Thoracic aorta (tissue), 2 donors: ENCODE measurements around the gene THEMIS. TPM values are rescaled to one million over a fixed set of nuclear protein-coding genes. Genes with fewer than 3 reads are reported as not detected.

Experiments
- ATAC-seq: fragments of 150-250 bp; one replicate; pipeline ENCODE4 v1.8.0; 2017; ENCODE audit warnings: low read depth; ENCODE audit not compliant: insufficient number of reproducible peaks, low FRiP score
- DNase-seq: peaks from one replicate; pipeline ENCODE4 v3.0.0-alpha.2; 2020; ENCODE audit warnings: low spot score
- H3K27ac ChIP-seq, 2 donors: fragments of 200-600 bp; sonication (generic); 1 replicate in 1 of 2; 2 replicates in 1 of 2; pipeline ENCODE4 v1.5.1; 2016; ENCODE audit warnings: mild to moderate bottlenecking in 2 of 2, moderate library complexity in 2 of 2
- H3K27me3 ChIP-seq: fragments of 200-600 bp; sonication (generic); replicated peaks from 2 replicates; pipeline ENCODE4 v1.6.0; 2016; ENCODE audit warnings: mild to moderate bottlenecking; ENCODE audit not compliant: insufficient read depth
- H3K36me3 ChIP-seq: fragments of 200-600 bp; sonication (generic); one replicate; pipeline ENCODE4 v1.5.1; 2016
- H3K4me1 ChIP-seq, 2 donors: fragments of 200-600 bp; sonication (generic); 1 replicate in 1 of 2; 2 replicates in 1 of 2; pipeline versions ENCODE4 v1.5.1 to v1.6.0; 2016; ENCODE audit warnings: low read depth in 2 of 2, mild to moderate bottlenecking in 1 of 2; ENCODE audit not compliant: control insufficient read depth in 1 of 2
- H3K4me3 ChIP-seq: fragments of 200-600 bp; sonication (generic); 2 replicates; pipeline ENCODE4 v1.5.1; 2016; ENCODE audit warnings: mild to moderate bottlenecking
- H3K9me3 ChIP-seq: fragments of 200-600 bp; sonication (generic); 2 replicates; pipeline ENCODE4 v1.5.1; 2016
- CTCF ChIP-seq: fragments of 200-600 bp; sonication (generic); IDR thresholded peaks from one replicate; pipeline ENCODE4 v1.5.1; 2019; ENCODE audit warnings: antibody characterized with exemption
- total RNA-seq, 2 donors: library from RNA; depleted of rRNA; stranded (reverse); fragments of >200 nt; gene quantifications; one replicate each; pipeline versions ENCODE4 v1.1.0 to v1.2.3, GENCODE V29; 2016

Gene THEMIS
- total RNA-seq, 2 donors from 2014 or later = 1.6 to 1.9 TPM

- no peak for DNase-seq
- no peak for ATAC-seq
- no peak for TF ChIP-seq CTCF
Observed at GRCh38 chr6:127844529-127844928, 56.3 kb downstream of the THEMIS start.

GRCh38 chr6:127843582-127843981 lies 57.3 kb downstream of the THEMIS start:
- no peaks in the 10 kb centered on the region for H3K27me3 ChIP-seq
- no peak overlapping the region for H3K4me3 ChIP-seq
- no peak for TF ChIP-seq CTCF
- no peak for DNase-seq
- no peaks in the 10 kb centered on the region for H3K9me3 ChIP-seq
- H3K36me3 ChIP-seq = no peaks in the 10 kb centered on the region
- H3K4me1 ChIP-seq = no peaks in the 10 kb centered on the region
- ATAC-seq = no peak
- H3K27ac ChIP-seq = no peak overlapping the region

More at GRCh38 chr6:127844529-127844928, 56.3 kb downstream of the THEMIS start:
- no peaks in the 10 kb centered on the region for H3K9me3 ChIP-seq
- H3K4me1 ChIP-seq = no peaks in the 10 kb centered on the region
- no peaks in the 10 kb centered on the region for H3K36me3 ChIP-seq
- no peaks in the 10 kb centered on the region for H3K27me3 ChIP-seq
- no peak overlapping the region for H3K4me3 ChIP-seq
- H3K27ac ChIP-seq = no peak overlapping the region

- DNase-seq = no peak
- Histone ChIP-seq H3K4me3 (no peak overlapping the region), H3K27me3 (no peaks in the 10 kb centered on the region), H3K36me3 (no peaks in the 10 kb centered on the region), H3K9me3 (no peaks in the 10 kb centered on the region), H3K27ac (no peak overlapping the region), H3K4me1 (no peaks in the 10 kb centered on the region)
- no peak for TF ChIP-seq CTCF
- no peak for ATAC-seq
Observed at GRCh38 chr6:127842562-127842961, 58.3 kb downstream of the THEMIS start.

- H3K36me3 ChIP-seq = no peaks in the 10 kb centered on the region
- TF ChIP-seq CTCF = no peak
- H3K4me3 ChIP-seq = no peak overlapping the region
- ATAC-seq (no peak), DNase-seq (no peak)
- H3K27ac ChIP-seq = no peak overlapping the region
- H3K4me1 ChIP-seq = no peaks in the 10 kb centered on the region
- H3K27me3 ChIP-seq = no peaks in the 10 kb centered on the region
- H3K9me3 ChIP-seq = no peaks in the 10 kb centered on the region
Observed at GRCh38 chr6:127841811-127842210, 59.0 kb downstream of the THEMIS start.

- TF ChIP-seq CTCF = no peak
- H3K9me3 ChIP-seq = no peaks in the 10 kb centered on the region
- H3K36me3 ChIP-seq = no peaks in the 10 kb centered on the region
- no peaks in the 10 kb centered on the region for H3K4me1 ChIP-seq
- ATAC-seq (no peak), DNase-seq (no peak)
- H3K27ac ChIP-seq = no peak overlapping the region
- H3K27me3 ChIP-seq = no peaks in the 10 kb centered on the region
- H3K4me3 ChIP-seq = no peak overlapping the region
Observed at GRCh38 chr6:127834136-127834535, 66.7 kb downstream of the THEMIS start.
